Epithelial cell of esophagus (primary cell): ENCODE results near the gene MAB21L3.
A peak's percentile ranks its signal among the peaks of the same experiment; 100 is the strongest.

ENCODE experiments used
- DNase-seq: peaks from one replicate; pipeline ENCODE4 v3.0.0; 2010; ENCODE audit warnings: low read depth
- H3K4me3 ChIP-seq: 2 replicates; pipeline ENCODE4 v1.5.1; 2011; ENCODE audit warnings: mild to moderate bottlenecking, low read length, control low read depth
- CTCF ChIP-seq: IDR thresholded peaks from 2 replicates; pipeline ENCODE4 v1.5.1; 2011; ENCODE audit warnings: low read depth, mild to moderate bottlenecking, low read length, control low read depth, inconsistent platforms; ENCODE audit not compliant: insufficient read depth; ENCODE audit errors: missing control alignments

The MAB21L3 gene

GRCh38 chr1:116168277-116169032, 57.3 kb downstream of the MAB21L3 start:
- TF ChIP-seq CTCF, result peak; percentile 61
- peak overlapping the region; percentile 47 for H3K4me3 ChIP-seq
- peak; percentile 62 for DNase-seq

GRCh38 chr1:116169898-116170297, 58.7 kb downstream of the MAB21L3 start:
- H3K4me3 ChIP-seq, result no peak overlapping the region
- no peak for TF ChIP-seq CTCF

GRCh38 chr1:116170721-116171589, 59.8 kb downstream of the MAB21L3 start:
- H3K4me3 ChIP-seq, result no peak overlapping the region
- TF ChIP-seq CTCF, result no peak
- DNase-seq, result no peak

More at GRCh38 chr1:116169898-116170297, 58.7 kb downstream of the MAB21L3 start:
- no peak for DNase-seq

- H3K4me3 ChIP-seq, result no peak overlapping the region
- no peak for DNase-seq
- no peak for TF ChIP-seq CTCF
These were observed 61.5 kb downstream of the MAB21L3 start for GRCh38 chr1:116172666-116173065.

GRCh38 chr1:116175611-116176010, 64.4 kb downstream of the MAB21L3 start:
- no peak for DNase-seq
- TF ChIP-seq CTCF, result no peak
- H3K4me3 ChIP-seq, result no peak overlapping the region

- no peak overlapping the region for H3K4me3 ChIP-seq
- TF ChIP-seq CTCF, result no peak
These were observed 65.1 kb downstream of the MAB21L3 start for GRCh38 chr1:116176306-116176789.

More at GRCh38 chr1:116176306-116176789, 65.1 kb downstream of the MAB21L3 start:
- DNase-seq, result no peak
